KMS-11 (cell line): Measurements from ENCODE around the gene SSC4D.
A peak's percentile ranks its signal among the peaks of the same experiment; 100 is the strongest.

Experiments used
- H2AFZ ChIP-seq: fragments of 200-600 bp; sonication (generic); 2 replicates; pipeline ENCODE4 v1.6.1; 2016; ENCODE audit warnings: antibody characterized with exemption, mixed run types, low read depth
- H3K27ac ChIP-seq: fragments of 200-600 bp; sonication (generic); 2 replicates; pipeline ENCODE4 v1.6.1; 2016; ENCODE audit warnings: mild to moderate bottlenecking, mixed run types
- H3K27me3 ChIP-seq: fragments of 200-600 bp; sonication (generic); 2 replicates; pipeline ENCODE4 v1.6.1; 2017; ENCODE audit warnings: mild to moderate bottlenecking, low read depth, mixed run types, moderate library complexity; ENCODE audit not compliant: insufficient read depth
- H3K36me3 ChIP-seq: fragments of 200-600 bp; sonication (generic); 2 replicates; pipeline ENCODE4 v1.6.1; 2017; ENCODE audit warnings: mild to moderate bottlenecking, mixed run types; ENCODE audit not compliant: insufficient read depth
- H3K4me1 ChIP-seq: fragments of 200-600 bp; sonication (generic); 2 replicates; pipeline ENCODE4 v1.6.1; 2016; ENCODE audit warnings: mild to moderate bottlenecking, low read depth, mixed run types; ENCODE audit not compliant: poor library complexity, severe bottlenecking
- H3K4me2 ChIP-seq: fragments of 200-600 bp; sonication (generic); 2 replicates; pipeline ENCODE4 v1.7.0; 2016; ENCODE audit warnings: mild to moderate bottlenecking, mixed run types
- H3K4me3 ChIP-seq: fragments of 200-600 bp; sonication (generic); IDR thresholded peaks from 2 replicates; pipeline ENCODE4 v1.6.1; 2017; ENCODE audit warnings: low read depth, low read length, mixed read lengths; ENCODE audit not compliant: insufficient read depth
- H3K79me2 ChIP-seq: fragments of 200-600 bp; sonication (generic); 2 replicates; pipeline ENCODE4 v1.6.1; 2016; ENCODE audit warnings: low read depth, mixed run types; ENCODE audit not compliant: insufficient read depth
- H3K9ac ChIP-seq: fragments of 200-600 bp; sonication (generic); 2 replicates; pipeline ENCODE4 v1.6.1; 2016; ENCODE audit warnings: mild to moderate bottlenecking, mixed run types
- H4K20me1 ChIP-seq: fragments of 200-600 bp; sonication (generic); 2 replicates; pipeline ENCODE4 v1.6.1; 2016; ENCODE audit warnings: mild to moderate bottlenecking, mixed run types; ENCODE audit not compliant: insufficient read depth
- CTCF ChIP-seq: fragments of 200-600 bp; sonication (generic); conservative IDR thresholded peaks from 2 replicates; pipeline ENCODE4 v1.6.1; 2017; ENCODE audit warnings: low read depth, mild to moderate bottlenecking, antibody characterized with exemption, low read length, moderate library complexity, mixed read lengths

The SSC4D gene

GRCh38 chr7:76386691-76387260 lies 22.7 kb downstream of the SSC4D start:
- Histone ChIP-seq H3K4me3 (no peak overlapping the region), H3K9ac (no peak overlapping the region)

GRCh38 chr7:76383089-76383944 lies 26.2 kb downstream of the SSC4D start:
- Histone ChIP-seq H3K27ac (no peak overlapping the region), H3K79me2 (no peaks in the 10 kb centered on the region), H3K4me3 (no peak overlapping the region), H3K9ac (no peak overlapping the region), H4K20me1 (no peaks in the 10 kb centered on the region), H3K27me3 (no peaks in the 10 kb centered on the region), H3K4me2 (no peak overlapping the region), H3K4me1 (peaks cover 27% of the 10 kb centered on the region), H2AFZ (no peak overlapping the region), H3K36me3 (no peaks in the 10 kb centered on the region)
- no peak for TF ChIP-seq CTCF

More at GRCh38 chr7:76386691-76387260, 22.7 kb downstream of the SSC4D start:
- Histone ChIP-seq H3K36me3 (no peaks in the 10 kb centered on the region), H3K4me2 (no peak overlapping the region), H4K20me1 (no peaks in the 10 kb centered on the region), H3K4me1 (peaks cover 19% of the 10 kb centered on the region), H2AFZ (no peak overlapping the region), H3K27ac (no peak overlapping the region), H3K79me2 (no peaks in the 10 kb centered on the region), H3K27me3 (no peaks in the 10 kb centered on the region)
- TF ChIP-seq CTCF = no peak

- H3K9ac ChIP-seq = no peak overlapping the region
- H3K4me1 ChIP-seq = peaks cover 21% of the 10 kb centered on the region
- no peak overlapping the region for H3K27ac ChIP-seq
- no peak overlapping the region for H3K4me2 ChIP-seq
- no peak overlapping the region for H3K4me3 ChIP-seq
- no peaks in the 10 kb centered on the region for H3K36me3 ChIP-seq
- no peaks in the 10 kb centered on the region for H3K79me2 ChIP-seq
- no peak for TF ChIP-seq CTCF
- H4K20me1 ChIP-seq = no peaks in the 10 kb centered on the region
- H3K27me3 ChIP-seq = no peaks in the 10 kb centered on the region
- H2AFZ ChIP-seq = no peak overlapping the region
Measured at GRCh38 chr7:76381814-76382213, 27.7 kb downstream of the SSC4D start.

GRCh38 chr7:76380623-76380966 lies 28.9 kb downstream of the SSC4D start:
- H3K27ac ChIP-seq = peak overlapping the region; percentile 82
- H3K27me3 ChIP-seq = no peaks in the 10 kb centered on the region

More at GRCh38 chr7:76380623-76380966, 28.9 kb downstream of the SSC4D start:
- peaks cover 21% of the 10 kb centered on the region for H3K4me1 ChIP-seq
- H4K20me1 ChIP-seq = no peaks in the 10 kb centered on the region
- TF ChIP-seq CTCF = no peak
- H3K4me2 ChIP-seq = peak overlapping the region; percentile 82
- peak overlapping the region; percentile 65 for H2AFZ ChIP-seq
- H3K79me2 ChIP-seq = no peaks in the 10 kb centered on the region
- no peaks in the 10 kb centered on the region for H3K36me3 ChIP-seq
- H3K9ac ChIP-seq = peak overlapping the region; percentile 84
- no peak overlapping the region for H3K4me3 ChIP-seq
